Ovary (tissue), 10 donors: ENCODE results near the gene FABP7. TPM values are rescaled to one million over a fixed set of nuclear protein-coding genes. Genes with fewer than 3 reads are reported as not detected.

Source experiments
- DNase-seq, 5 donors: peaks; one replicate each; pipeline ENCODE4 v3.0.0-alpha.2; 2019 to 2020
- H3K27ac ChIP-seq, 2 donors: fragments of 200-600 bp; one replicate each; pipeline versions ENCODE4 v1.5.1 to v1.8.0; 2019 to 2022
- H3K27me3 ChIP-seq: fragments of 200-600 bp; one replicate; pipeline ENCODE4 v1.8.0; 2022
- H3K36me3 ChIP-seq: fragments of 200-600 bp; sonication (generic); one replicate; pipeline ENCODE4 v1.5.1; 2019
- H3K4me1 ChIP-seq: one replicate; pipeline ENCODE4 v1.8.1; 2013; ENCODE audit warnings: mild to moderate bottlenecking, moderate library complexity; ENCODE audit not compliant: insufficient read depth
- H3K4me3 ChIP-seq: fragments of 200-600 bp; sonication (generic); one replicate; pipeline ENCODE4 v1.5.1; 2017
- H3K9me3 ChIP-seq, 2 donors: fragments of 200-600 bp in 1 of 2; sonication (generic) in 1 of 2; one replicate each; pipeline versions ENCODE4 v1.5.1 to v1.8.1; 2013 to 2019; ENCODE audit warnings: mild to moderate bottlenecking in 1 of 2, moderate library complexity in 1 of 2
- EP300 ChIP-seq: sonication (generic); formaldehyde crosslinking; IDR thresholded peaks from one replicate; pipeline ENCODE4 v1.6.1; 2017; ENCODE audit warnings: antibody characterized with exemption
- POLR2A ChIP-seq: fragments of 450-650 bp; IDR thresholded peaks from one replicate; pipeline ENCODE4 v1.6.1; 2017; ENCODE audit warnings: antibody characterized with exemption, mild to moderate bottlenecking, moderate library complexity
- WGBS, 3 donors: extraction: QIAGEN DNeasy Blood & Tissue Kit in 1 of 3; methylation state at CpG; one replicate each; pipeline versions ENCODE4 v1.1.5 to v1.1.7; 2013 to 2017; 5-methylcytosine and 5-hydroxymethylcytosine counted together
- intact Hi-C, 4 donors: fragments of 100-400 bp; cut with DNase I; formaldehyde crosslinking; loops; one replicate each; pipeline versions ENCODE4 v1.11.0 to v1.15.1; 2022 to 2023
- long read RNA-seq, 3 donors: library from polyadenylated mRNA in 2 of 3; unstranded in 2 of 3; transcript quantifications; one replicate each; pipeline ENCODE4 v2.0.0 and lab custom pipeline, GENCODE V29; 2021 to 2026
- polyA plus RNA-seq, 2 donors: library from polyadenylated mRNA; stranded (reverse); fragments of 200-250 nt in 1 of 2; fragments of 350-450 nt in 1 of 2; fragmentation: Illumina TruSeq in 1 of 2; extraction: RNeasy Lipid Tissue Mini Kit (QIAGEN cat#74804) in 1 of 2; gene quantifications; one replicate each; pipeline ENCODE4 v1.2.3, GENCODE V29; 2013 to 2014
- total RNA-seq, 7 donors: library from RNA; depleted of rRNA in 2 of 7; stranded (reverse); fragments of >200 nt in 2 of 7; fragmentation: NEBNext Ultra II Directional in 3 of 7; extraction: Animal tissue kit (Norgen Biotek cat#: 25700) in 3 of 7; gene quantifications; one replicate each; pipeline versions ENCODE4 v1.1.0 to v1.2.4, GENCODE V29; 2016 to 2023
- TF ChIP-seq, protein P1 (sequence below), 3 donors: fragments of 450-650 bp in 2 of 3; fragments of 200-600 bp in 1 of 3; IDR thresholded peaks; one replicate each; pipeline versions ENCODE4 v1.5.1 to v1.8.0; 2016 to 2022; ENCODE audit warnings: antibody characterized with exemption in 3 of 3, mild to moderate bottlenecking in 1 of 3
- donor health status: DM: no; HTN: no; CAD: no; lungs with moderate emphysema.
- donor health status: DM: no; HTN: no; CAD: no.
- donor health status: Bipolar disorder and iron deficiency.
- donor health status: DM: yes; HTN: yes; CAD: no.
- donor health status: DM: no; HTN: no; CAD: no.
- donor health status: DM: yes; HTN: yes; CAD: no.

FABP7 gene
- total RNA-seq (not detected), polyA plus RNA-seq (not detected)
- long read RNA-seq, donor 1 = 0 reads
- long read RNA-seq, donor 2, partial matches to known transcripts = 0 of 1 reads
- long read RNA-seq, donor 2, other reads (novel, unspliced or antisense) = 0 of 1 reads
- long read RNA-seq, donor 3 = 0 reads

- H3K9me3 ChIP-seq = no peaks in the 10 kb centered on the region
- H3K27me3 ChIP-seq = no peaks in the 10 kb centered on the region
- H3K36me3 ChIP-seq = no peaks in the 10 kb centered on the region
- H3K27ac ChIP-seq = no peak within 1 kb of the TSS
- no peak within 1 kb of the TSS for H3K4me3 ChIP-seq
- WGBS, 3 donors = 54 to 64% (median 58%) methylated on average over 3 of the region's 3 CpGs
- no peak for DNase-seq
- intact Hi-C loops = no loop called here
- no peak for TF ChIP-seq EP300
- TF ChIP-seq, protein P1, sequence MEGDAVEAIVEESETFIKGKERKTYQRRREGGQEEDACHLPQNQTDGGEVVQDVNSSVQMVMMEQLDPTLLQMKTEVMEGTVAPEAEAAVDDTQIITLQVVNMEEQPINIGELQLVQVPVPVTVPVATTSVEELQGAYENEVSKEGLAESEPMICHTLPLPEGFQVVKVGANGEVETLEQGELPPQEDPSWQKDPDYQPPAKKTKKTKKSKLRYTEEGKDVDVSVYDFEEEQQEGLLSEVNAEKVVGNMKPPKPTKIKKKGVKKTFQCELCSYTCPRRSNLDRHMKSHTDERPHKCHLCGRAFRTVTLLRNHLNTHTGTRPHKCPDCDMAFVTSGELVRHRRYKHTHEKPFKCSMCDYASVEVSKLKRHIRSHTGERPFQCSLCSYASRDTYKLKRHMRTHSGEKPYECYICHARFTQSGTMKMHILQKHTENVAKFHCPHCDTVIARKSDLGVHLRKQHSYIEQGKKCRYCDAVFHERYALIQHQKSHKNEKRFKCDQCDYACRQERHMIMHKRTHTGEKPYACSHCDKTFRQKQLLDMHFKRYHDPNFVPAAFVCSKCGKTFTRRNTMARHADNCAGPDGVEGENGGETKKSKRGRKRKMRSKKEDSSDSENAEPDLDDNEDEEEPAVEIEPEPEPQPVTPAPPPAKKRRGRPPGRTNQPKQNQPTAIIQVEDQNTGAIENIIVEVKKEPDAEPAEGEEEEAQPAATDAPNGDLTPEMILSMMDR (IDR thresholded peaks at IDR 0.05) = no peak
- no peak for TF ChIP-seq POLR2A
- H3K4me1 ChIP-seq = no peaks in the 10 kb centered on the region
These were observed at the start of gene FABP7 for GRCh38 chr6:122779667-122780066. Gene FABP7 (plus strand): TSS chr6:122779716. CDS start chr6:122779795, 79 bp downstream.

GRCh38 chr6:122730334-122730733, 49.2 kb upstream of the FABP7 start:
- H3K4me3 ChIP-seq = no peak overlapping the region
- DNase-seq = no peak
- TF ChIP-seq POLR2A = no peak
- TF ChIP-seq, protein P1 (IDR thresholded peaks at IDR 0.05) = no peak
- no peaks in the 10 kb centered on the region for H3K36me3 ChIP-seq
- intact Hi-C loops = loop anchor here (5.0 to 10.0 kb wide), 4 partner anchors 104 to 587 kb away; no protein-coding TSS in a partner anchor
- no peaks in the 10 kb centered on the region for H3K27me3 ChIP-seq
- 71 to 82% (median 74%) methylated on average over 3 of the region's 3 CpGs for WGBS, 3 donors
- no peaks in the 10 kb centered on the region for H3K4me1 ChIP-seq
- no peak overlapping the region for H3K27ac ChIP-seq
- no peaks in the 10 kb centered on the region for H3K9me3 ChIP-seq

DNA sequence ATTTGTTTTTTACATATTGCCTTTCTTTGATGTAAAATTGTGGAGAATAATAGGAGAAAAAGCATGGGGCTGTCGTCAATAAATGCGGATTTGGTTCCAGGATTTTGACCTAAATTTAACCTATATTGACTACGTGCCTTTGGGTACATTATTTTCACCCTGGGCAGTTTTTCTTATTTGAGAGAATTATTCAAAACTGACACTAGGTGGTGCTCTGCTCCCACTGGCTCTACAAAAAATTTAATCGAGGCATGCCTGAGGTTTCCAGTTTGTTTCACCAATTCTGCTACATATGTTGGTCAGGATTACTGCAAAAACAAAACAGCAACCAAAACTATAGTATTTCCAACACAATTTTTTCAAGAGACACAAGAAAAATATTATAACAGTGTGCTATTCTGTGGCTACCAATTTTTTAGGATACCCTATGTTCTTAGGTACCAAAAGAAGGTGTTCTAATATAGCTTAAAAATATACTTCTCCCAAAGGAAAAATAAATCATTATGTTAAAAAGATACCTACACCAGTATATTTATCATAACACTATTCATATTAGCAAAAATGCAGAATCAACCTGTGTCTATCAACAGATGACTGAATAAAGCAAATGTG, 48.6 kb upstream of the FABP7 start:
- 0 to 4% (median 0%) methylated on average over 4 of the region's 4 CpGs for WGBS, 3 donors
- Histone ChIP-seq H3K4me1 (no peaks in the 10 kb centered on the region), H3K27ac (no peak overlapping the region), H3K4me3 (no peak overlapping the region), H3K9me3 (no peaks in the 10 kb centered on the region), H3K27me3 (no peaks in the 10 kb centered on the region), H3K36me3 (no peaks in the 10 kb centered on the region)
- TF ChIP-seq, protein P1 (IDR thresholded peaks at IDR 0.05) = peak; percentile 35 to 75 (median 57)
- TF ChIP-seq POLR2A = no peak
- no peak for TF ChIP-seq EP300
- DNase-seq = no peak
- intact Hi-C loops = loop anchor here (5.0 to 10.0 kb wide), 4 partner anchors 104 to 586 kb away; no protein-coding TSS in a partner anchor

DNA sequence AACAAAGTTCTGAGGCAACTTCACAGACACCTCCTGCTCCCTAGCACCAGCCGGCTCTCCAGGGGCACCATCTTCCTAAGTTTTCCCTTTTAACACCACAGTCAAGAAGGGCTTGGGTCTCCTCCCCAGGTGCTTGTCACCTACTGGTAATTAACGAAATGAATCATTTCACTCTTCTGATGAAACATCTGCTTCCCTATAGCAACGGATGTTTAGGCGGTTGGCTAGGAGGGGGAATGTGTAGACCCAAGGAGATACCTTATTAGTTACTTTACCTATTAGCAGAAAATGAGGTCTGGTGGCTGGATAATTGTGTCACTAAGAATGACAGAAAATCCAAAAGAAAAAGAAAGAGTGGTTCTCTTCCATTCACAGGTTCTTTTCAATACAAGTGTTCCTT, 46.3 kb upstream of the FABP7 start:
- WGBS, 3 donors = 78 to 87% (median 85%) methylated on average over 4 of the region's 4 CpGs
- intact Hi-C loops = loop anchor here (5.0 to 10.0 kb wide), 4 partner anchors 102 to 584 kb away; no protein-coding TSS in a partner anchor
- TF ChIP-seq POLR2A (no peak), EP300 (no peak)
- TF ChIP-seq, protein P1 (IDR thresholded peaks at IDR 0.05) = no peak

More for the DNA sequence above, 46.3 kb upstream of the FABP7 start:
- H3K36me3 ChIP-seq = no peaks in the 10 kb centered on the region
- H3K4me3 ChIP-seq = no peak overlapping the region
- H3K4me1 ChIP-seq = no peaks in the 10 kb centered on the region
- no peak overlapping the region for H3K27ac ChIP-seq
- no peaks in the 10 kb centered on the region for H3K27me3 ChIP-seq
- no peaks in the 10 kb centered on the region for H3K9me3 ChIP-seq
- DNase-seq = no peak
